Activated CD8-positive, alpha-beta T cell treated with anti-CD3 and anti-CD28 coated beads, Interleukin-2, amount 10 ng/mL, durations not matched to agents 7 days and 5 days (primary cell): ENCODE data around the gene P2RX1. TPM values are rescaled to one million over a fixed set of nuclear protein-coding genes. Genes with fewer than 3 reads are reported as not detected.

Experiments used
- ATAC-seq: fragments of 150-1000 bp; cut with Tn5 transposase; one replicate; pipeline ENCODE4 v1.10.0; 2021; ENCODE audit warnings: moderate library complexity
- CTCF ChIA-PET: fragments of 350-600 bp; sonication (Branson Sonifier 250); formaldehyde crosslinking; loops from one replicate; lab custom pipeline; 2021; ENCODE audit warnings: antibody characterized with exemption; lab: Charles Lee
- POLR2A ChIA-PET: fragments of 350-600 bp; sonication (Branson Sonifier 250); formaldehyde crosslinking; loops from one replicate; lab custom pipeline; 2021; ENCODE audit warnings: antibody characterized with exemption; lab: Charles Lee
- DNase-seq: peaks from one replicate; pipeline ENCODE4 v3.0.0-alpha.2; 2020
- H3K27ac Mint-ChIP-seq: one replicate; pipeline ENCODE4 v1.8.0; 2021; ENCODE audit warnings: mild to moderate bottlenecking, mixed read lengths
- H3K27me3 Mint-ChIP-seq: one replicate; pipeline ENCODE4 v1.8.0; 2021; ENCODE audit warnings: low read depth, mixed read lengths
- H3K36me3 Mint-ChIP-seq: one replicate; pipeline ENCODE4 v1.8.0; 2021; ENCODE audit warnings: low read depth, mixed read lengths
- H3K4me1 Mint-ChIP-seq: one replicate; pipeline ENCODE4 v1.8.0; 2021; ENCODE audit warnings: low read depth, mixed read lengths
- H3K4me3 Mint-ChIP-seq: one replicate; pipeline ENCODE4 v1.8.0; 2021; ENCODE audit warnings: mild to moderate bottlenecking, mixed read lengths
- H3K9me3 Mint-ChIP-seq: one replicate; pipeline ENCODE4 v1.8.0; 2022; ENCODE audit warnings: mixed read lengths; ENCODE audit not compliant: insufficient read depth
- total RNA-seq, 2 experiments: library from RNA; stranded (reverse); gene quantifications; one replicate each; pipeline ENCODE4 v1.2.3, GENCODE V29; 2021

P2RX1 gene
- 1 to 10 TPM; 1.1 TPM for total RNA-seq

DNA sequence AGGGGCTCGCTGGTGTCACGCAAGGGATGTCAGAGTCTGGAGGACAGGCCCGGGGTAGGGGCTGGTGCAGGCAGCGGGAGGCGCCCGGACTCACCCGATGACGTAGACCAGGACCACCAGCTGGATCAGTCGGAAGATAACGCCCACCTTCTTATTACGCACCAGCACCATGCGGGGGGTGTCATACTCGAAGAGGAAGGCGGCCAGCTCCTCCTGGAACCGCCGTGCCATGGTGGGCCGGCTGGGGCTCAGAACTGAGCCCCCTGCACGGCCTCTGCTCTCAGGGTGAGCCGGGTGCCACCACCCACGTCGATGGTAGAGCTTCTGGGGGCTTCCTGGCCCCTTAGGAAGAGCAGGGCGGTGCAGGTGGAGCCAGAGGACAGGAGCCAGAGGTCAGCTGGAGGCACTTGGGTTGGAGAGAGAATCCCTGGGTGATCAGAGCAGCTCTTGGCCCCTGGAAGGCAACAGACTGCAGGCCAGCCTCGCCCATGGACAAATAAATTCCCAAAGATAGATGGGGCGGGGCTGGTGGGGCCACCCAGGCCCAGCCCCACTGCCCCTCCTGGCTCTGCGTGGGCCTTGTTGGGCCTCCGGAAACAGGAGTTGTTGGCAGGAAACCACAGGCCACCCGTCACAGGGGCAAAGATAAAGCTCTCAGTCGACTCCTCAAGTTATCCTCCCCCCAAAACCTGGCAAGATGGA is at the start of gene P2RX1:
TSS of gene P2RX1 (minus strand) at position 471 of the 702 bp plus-strand sequence. CDS start at position 231, 240 bp downstream.
- no peaks in the 10 kb centered on the region for H3K27me3 Mint-ChIP-seq
- ChIA-PET CTCF (interaction anchor here (0.9 to 5.7 kb wide), 11 partner anchors 49 to 284 kb away, joined by 3 to 69 read pairs (median 5); partner anchors contain the start of gene NCBP3), POLR2A (interaction anchor here (0.7 to 1.5 kb wide), 5 partner anchors 16 to 227 kb away, joined by 3 to 5 read pairs (median 3); partner anchors contain the start of gene CYB5D2)
- H3K4me1 Mint-ChIP-seq: peaks cover 60% of the 10 kb centered on the region
- peak within 1 kb of the TSS; percentile 51 for H3K4me3 Mint-ChIP-seq
- DNase-seq (peak; percentile 70), ATAC-seq (peak; percentile 46)
- H3K9me3 Mint-ChIP-seq: no peaks in the 10 kb centered on the region
- H3K27ac Mint-ChIP-seq: peak within 1 kb of the TSS; percentile 82
- no peaks in the 10 kb centered on the region for H3K36me3 Mint-ChIP-seq

- ATAC-seq (peak; percentile 73), DNase-seq (peak; percentile 90)
- H3K27me3 Mint-ChIP-seq: no peaks in the 10 kb centered on the region
- peaks cover 29% of the 10 kb centered on the region for H3K36me3 Mint-ChIP-seq
- POLR2A ChIA-PET: interaction anchor here (0.6 to 2.2 kb wide), 15 partner anchors 9 to 179 kb away, joined by 3 to 9 read pairs (median 4); partner anchors contain the start of genes CYB5D2, NCBP3, P2RX1 and ZZEF1
- CTCF ChIA-PET: interaction anchor here (0.9 to 4.1 kb wide), 12 partner anchors 14 to 119 kb away, joined by 3 to 47 read pairs (median 4); partner anchors contain the start of genes NCBP3 and P2RX1
- H3K9me3 Mint-ChIP-seq: no peaks in the 10 kb centered on the region
- peak overlapping the region; percentile 86 for H3K4me3 Mint-ChIP-seq
- H3K4me1 Mint-ChIP-seq: peaks cover 42% of the 10 kb centered on the region
- peak overlapping the region; percentile 94 for H3K27ac Mint-ChIP-seq
These were observed 49.0 kb upstream of the P2RX1 start for GRCh38 chr17:3965118-3965800.

- Mint-ChIP-seq H3K27ac (peak within 1 kb of the TSS; percentile 94), H3K9me3 (no peaks in the 10 kb centered on the region), H3K27me3 (no peaks in the 10 kb centered on the region), H3K4me3 (peak within 1 kb of the TSS; percentile 90), H3K36me3 (peaks cover 29% of the 10 kb centered on the region), H3K4me1 (peaks cover 49% of the 10 kb centered on the region)
- POLR2A ChIA-PET: interaction anchor here (0.6 to 2.2 kb wide), 12 partner anchors 8 to 179 kb away, joined by 3 to 9 read pairs (median 5); partner anchors contain the start of genes CYB5D2, NCBP3, P2RX1 and ZZEF1
- DNase-seq (peak; percentile 83), ATAC-seq (peak; percentile 76)
- CTCF ChIA-PET: interaction anchor here (0.9 to 4.1 kb wide), 12 partner anchors 15 to 118 kb away, joined by 3 to 47 read pairs (median 4); partner anchors contain the start of genes NCBP3 and P2RX1
These were observed 48.2 kb upstream of the P2RX1 start, which contains the start of gene ATP2A3 for GRCh38 chr17:3964203-3965117. TSS of gene ATP2A3 (minus strand) at chr17:3964437. CDS start at chr17:3964291, 146 bp downstream.

- CTCF ChIA-PET: interaction anchor here (2.7 to 4.1 kb wide), 3 partner anchors 40 to 117 kb away, joined by 10 to 47 read pairs (median 21); partner anchors contain the start of gene NCBP3
- Mint-ChIP-seq H3K4me3 (peak overlapping the region; percentile 90), H3K4me1 (peaks cover 53% of the 10 kb centered on the region), H3K27ac (peak overlapping the region; percentile 79), H3K9me3 (no peaks in the 10 kb centered on the region), H3K36me3 (peaks cover 30% of the 10 kb centered on the region), H3K27me3 (no peaks in the 10 kb centered on the region)
- POLR2A ChIA-PET: interaction anchor here (0.9 to 2.1 kb wide), 4 partner anchors 9 to 118 kb away, joined by 3 to 6 read pairs (median 4); partner anchors contain the start of gene NCBP3
- DNase-seq (peak; percentile 90), ATAC-seq (peak; percentile 41)
These were observed 47.3 kb upstream of the P2RX1 start for GRCh38 chr17:3963237-3964201.

- ChIA-PET CTCF (interaction anchor here (2.7 to 3.8 kb wide), 2 partner anchors 49 to 117 kb away, joined by 10 to 21 read pairs; partner anchors contain the start of gene NCBP3), POLR2A (interaction anchor here (0.6 to 2.1 kb wide), 4 partner anchors 9 to 181 kb away, joined by 3 to 4 read pairs (median 4); partner anchors contain the start of gene CYB5D2)
- Mint-ChIP-seq H3K9me3 (no peaks in the 10 kb centered on the region), H3K36me3 (peaks cover 32% of the 10 kb centered on the region), H3K27ac (peak overlapping the region; percentile 79), H3K4me3 (peak overlapping the region; percentile 90), H3K4me1 (peaks cover 53% of the 10 kb centered on the region), H3K27me3 (no peaks in the 10 kb centered on the region)
- DNase-seq: no peak
- no peak for ATAC-seq
These were observed 46.6 kb upstream of the P2RX1 start for GRCh38 chr17:3962965-3963236.

DNA sequence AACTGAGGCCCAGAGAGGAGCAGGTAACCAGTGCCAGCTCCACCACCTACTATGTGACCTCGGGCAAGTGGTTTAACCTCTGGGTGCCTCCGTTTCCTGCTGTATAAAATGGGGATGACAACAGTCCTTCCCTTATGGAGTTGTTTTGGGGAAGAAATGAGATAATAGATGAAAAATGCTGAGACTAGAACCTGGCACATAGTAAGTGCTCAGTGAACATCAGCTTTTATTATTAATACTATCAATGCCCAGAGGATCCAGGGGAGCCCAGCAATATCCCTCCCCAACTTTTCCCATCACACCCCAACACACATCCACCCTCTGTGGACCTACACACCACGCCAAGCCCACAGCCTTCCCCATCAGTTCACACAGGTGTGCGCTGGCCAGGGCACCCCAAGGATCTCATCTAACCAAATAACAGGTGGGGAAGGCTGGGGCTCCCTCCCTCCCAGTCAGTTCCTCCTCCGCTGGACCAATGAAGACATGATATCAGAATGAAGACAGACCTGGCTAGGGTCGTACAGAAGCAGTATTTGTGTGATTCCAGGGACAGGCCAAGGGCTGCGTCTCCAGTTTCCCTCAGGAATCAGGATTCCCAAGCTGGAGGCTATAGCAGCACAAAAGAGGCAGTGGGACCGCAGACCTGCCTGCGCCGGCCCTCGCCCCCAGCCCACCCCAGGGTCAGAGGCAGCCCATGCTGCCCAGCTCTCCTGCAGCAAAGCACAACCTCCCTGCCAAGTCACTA is 46.1 kb upstream of the P2RX1 start:
- ATAC-seq (no peak), DNase-seq (no peak)
- ChIA-PET POLR2A (interaction anchor here (0.6 to 2.1 kb wide), 5 partner anchors 9 to 181 kb away, joined by 3 to 4 read pairs (median 3); partner anchors contain the start of genes CYB5D2 and NCBP3), CTCF (interaction anchor here (1.1 to 3.8 kb wide), 3 partner anchors 48 to 119 kb away, joined by 4 to 21 read pairs (median 10); partner anchors contain the start of gene NCBP3)
- Mint-ChIP-seq H3K4me3 (peak overlapping the region; percentile 90), H3K27me3 (no peaks in the 10 kb centered on the region), H3K36me3 (peaks cover 37% of the 10 kb centered on the region), H3K27ac (peak overlapping the region; percentile 79), H3K4me1 (peaks cover 57% of the 10 kb centered on the region), H3K9me3 (no peaks in the 10 kb centered on the region)

- peak overlapping the region; percentile 90 for H3K4me3 Mint-ChIP-seq
- POLR2A ChIA-PET: interaction anchor here (1.1 to 1.5 kb wide), 2 partner anchors 116 to 182 kb away, joined by 3 to 4 read pairs; partner anchors contain the start of genes CYB5D2 and NCBP3
- H3K36me3 Mint-ChIP-seq: peaks cover 45% of the 10 kb centered on the region
- H3K4me1 Mint-ChIP-seq: peaks cover 60% of the 10 kb centered on the region
- peak; percentile 58 for DNase-seq
- peak overlapping the region; percentile 79 for H3K27ac Mint-ChIP-seq
- H3K9me3 Mint-ChIP-seq: no peaks in the 10 kb centered on the region
- ATAC-seq: no peak
- H3K27me3 Mint-ChIP-seq: no peaks in the 10 kb centered on the region
- CTCF ChIA-PET: interaction anchor here (1.1 to 3.8 kb wide), 3 partner anchors 48 to 118 kb away, joined by 4 to 21 read pairs (median 10); partner anchors contain the start of gene NCBP3
These were observed 45.3 kb upstream of the P2RX1 start for GRCh38 chr17:3961564-3962047.

DNA sequence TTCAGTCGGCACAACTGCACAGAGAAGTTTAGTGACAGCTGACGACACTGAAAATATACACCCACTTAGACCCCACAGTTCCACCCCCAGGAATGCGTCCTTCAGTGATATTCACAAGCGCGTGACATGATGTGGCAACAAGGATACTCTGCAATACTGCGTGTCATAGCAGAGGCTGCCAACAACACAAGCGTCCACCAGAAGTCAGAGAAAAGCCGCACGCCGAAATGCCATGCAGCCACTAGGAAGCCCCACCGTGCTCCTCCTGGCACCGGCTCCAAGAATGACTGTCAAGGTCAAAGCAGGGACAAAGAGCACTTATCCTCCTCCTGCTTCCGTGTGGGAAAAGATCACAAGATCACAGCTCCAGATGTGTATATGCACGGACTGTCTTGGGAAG is 44.5 kb upstream of the P2RX1 start:
- Mint-ChIP-seq H3K27ac (peak overlapping the region; percentile 63), H3K4me3 (peak overlapping the region; percentile 90), H3K9me3 (no peaks in the 10 kb centered on the region), H3K4me1 (peaks cover 61% of the 10 kb centered on the region), H3K36me3 (peaks cover 53% of the 10 kb centered on the region), H3K27me3 (no peaks in the 10 kb centered on the region)
- DNase-seq (no peak), ATAC-seq (no peak)
- ChIA-PET POLR2A (no interaction called here), CTCF (interaction anchor here (2.7 to 3.8 kb wide), 2 partner anchors 47 to 114 kb away, joined by 10 to 21 read pairs; partner anchors contain the start of gene NCBP3)
